PC-9 (cell line): Measurements from ENCODE around the gene MSN.

ENCODE experiments used
- CTCF ChIP-seq: fragments of 200-600 bp; sonication (generic); conservative IDR thresholded peaks from 2 replicates; pipeline ENCODE4 v1.6.1; 2017; ENCODE audit warnings: mixed run types, antibody characterized with exemption, mild to moderate bottlenecking, moderate library complexity
- EZH2 ChIP-seq: fragments of 200-600 bp; sonication (generic); IDR thresholded peaks from 2 replicates; pipeline ENCODE4 v1.8.0; 2017; ENCODE audit warnings: antibody characterized with exemption, low read depth

GRCh38 chrX:65633826-65634225 is 33.6 kb upstream of the MSN start:
- TF ChIP-seq CTCF (no peak), EZH2 (no peak)
